Mesodermal cell (in vitro differentiated cells): ENCODE results near the gene GOLGA6A.

Experiments
- H3K27ac ChIP-seq: 2 replicates; pipeline ENCODE4 v1.7.0; 2013; ENCODE audit warnings: mild to moderate bottlenecking, low read depth, low read length, moderate library complexity; ENCODE audit not compliant: severe bottlenecking
- H3K36me3 ChIP-seq: 2 replicates; pipeline ENCODE4 v1.7.1; 2013; ENCODE audit warnings: mild to moderate bottlenecking, low read length, moderate library complexity; ENCODE audit not compliant: control insufficient read depth, insufficient read depth
- H3K4me1 ChIP-seq: one replicate; pipeline ENCODE4 v1.7.1; 2013; ENCODE audit warnings: mild to moderate bottlenecking, low read length; ENCODE audit not compliant: insufficient read depth, control insufficient read depth, poor library complexity, severe bottlenecking
- H3K4me3 ChIP-seq: 2 replicates; pipeline ENCODE4 v1.7.0; 2013; ENCODE audit warnings: low read length, control low read depth, mild to moderate bottlenecking; ENCODE audit not compliant: insufficient read depth, poor library complexity, severe bottlenecking; ENCODE audit errors: extremely low read depth
- H3K9me3 ChIP-seq: 2 replicates; pipeline ENCODE4 v1.7.1; 2013; ENCODE audit warnings: mild to moderate bottlenecking, low read length, moderate library complexity; ENCODE audit not compliant: control insufficient read depth
- WGBS, 2 experiments: methylation state at CpG; one replicate each; pipeline ENCODE4 v1.1.5; 2013; ENCODE audit warnings: missing lambda C conversion rate in 2 of 2; ENCODE audit not compliant: insufficient coverage in 2 of 2; 5-methylcytosine and 5-hydroxymethylcytosine counted together

Gene GOLGA6A

DNA sequence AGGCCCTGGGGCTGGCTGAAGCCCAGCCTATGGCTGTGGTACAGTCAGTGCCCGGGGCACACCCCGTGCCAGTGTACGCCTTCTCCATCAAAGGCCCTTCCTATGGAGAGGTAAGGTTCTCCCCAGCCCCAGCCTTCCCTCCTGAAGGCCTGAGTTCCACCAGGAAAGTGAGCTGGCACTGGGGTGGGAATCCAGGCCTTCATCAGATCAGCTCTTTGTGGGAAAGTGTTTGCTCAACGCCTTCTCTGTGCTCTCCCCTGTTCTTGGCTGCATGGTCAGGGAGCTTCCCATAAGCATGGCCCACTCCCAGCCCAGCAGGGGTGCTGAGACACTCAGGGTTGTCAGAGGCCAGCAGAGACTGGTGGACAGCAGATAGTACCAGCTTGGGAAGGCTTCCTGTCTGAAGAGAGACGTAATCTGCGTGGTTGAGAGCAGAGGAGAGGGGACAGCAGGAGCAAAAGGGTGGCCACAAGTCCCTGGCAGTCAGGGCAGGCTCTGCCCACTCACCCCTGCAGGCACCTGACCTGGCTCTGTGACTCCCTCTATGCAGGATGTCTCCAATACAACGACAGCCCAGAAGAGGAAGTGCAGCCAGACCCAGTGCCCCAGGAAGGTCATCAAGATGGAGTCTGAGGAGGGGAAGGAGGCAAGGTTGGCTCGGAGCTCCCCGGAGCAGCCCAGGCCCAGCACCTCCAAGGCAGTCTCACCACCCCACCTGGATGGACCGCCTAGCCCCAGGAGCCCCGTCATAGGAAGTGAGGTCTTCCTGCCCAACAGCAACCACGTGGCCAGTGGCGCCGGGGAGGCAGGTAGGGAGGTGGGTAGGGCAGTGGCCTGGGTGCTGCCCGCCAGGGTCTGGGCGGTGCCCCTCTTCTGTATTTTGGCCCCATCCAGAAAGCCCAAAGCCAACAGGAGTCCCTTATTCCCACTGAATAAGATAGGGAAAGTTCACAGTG lies 49.5 kb downstream of the GOLGA6A start:
- Histone ChIP-seq H3K9me3 (no peaks in the 10 kb centered on the region), H3K36me3 (peaks cover 37% of the 10 kb centered on the region), H3K4me3 (no peak overlapping the region), H3K4me1 (no peaks in the 10 kb centered on the region), H3K27ac (no peak overlapping the region)
- 93 to 98% methylated on average over 11 to 13 of the region's 16 CpGs for WGBS, 2 experiments

GRCh38 chr15:74032046-74032445 lies 50.3 kb downstream of the GOLGA6A start:
- H3K4me1 ChIP-seq, result no peaks in the 10 kb centered on the region
- WGBS, 2 experiments, result 98 to 100% methylated on average over 5 to 6 of the region's 6 CpGs
- H3K36me3 ChIP-seq, result peaks cover 43% of the 10 kb centered on the region

DNA sequence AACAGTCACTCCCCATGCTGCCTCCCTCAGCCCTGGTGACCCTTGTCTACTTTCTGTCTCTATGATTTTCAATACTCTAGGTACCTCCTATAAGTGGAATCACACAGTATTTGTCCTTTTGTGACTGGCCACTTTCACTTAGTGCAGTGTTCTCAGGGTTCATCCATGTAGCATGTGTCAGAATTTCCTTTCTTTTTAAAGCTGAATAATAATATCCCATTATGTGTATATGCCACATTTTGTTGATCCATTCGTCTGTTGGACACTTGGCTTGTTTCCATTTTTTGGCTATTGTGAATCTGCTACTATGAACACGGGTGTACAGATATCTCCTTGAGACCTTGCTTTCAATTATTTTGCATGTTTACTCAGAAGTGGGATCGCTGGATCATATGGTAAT lies 53.7 kb downstream of the GOLGA6A start:
- H3K4me3 ChIP-seq, result no peak overlapping the region
- H3K36me3 ChIP-seq, result peaks cover 55% of the 10 kb centered on the region
- no peaks in the 10 kb centered on the region for H3K9me3 ChIP-seq
- H3K27ac ChIP-seq, result no peak overlapping the region
- no peaks in the 10 kb centered on the region for H3K4me1 ChIP-seq
- WGBS, 2 experiments, result 100% methylated on average over 1 to 2 of the region's 3 CpGs

More at GRCh38 chr15:74032046-74032445, 50.3 kb downstream of the GOLGA6A start:
- Histone ChIP-seq H3K4me3 (no peak overlapping the region), H3K9me3 (no peaks in the 10 kb centered on the region), H3K27ac (no peak overlapping the region)

GRCh38 chr15:74027688-74028087 lies 54.7 kb downstream of the GOLGA6A start:
- H3K4me1 ChIP-seq, result no peaks in the 10 kb centered on the region
- peaks cover 55% of the 10 kb centered on the region for H3K36me3 ChIP-seq
- no peaks in the 10 kb centered on the region for H3K9me3 ChIP-seq
- 88 to 93% methylated on average over 2 to 3 of the region's 3 CpGs for whole genome bisulfite sequencing, 2 experiments
- H3K4me3 ChIP-seq, result no peak overlapping the region
- no peak overlapping the region for H3K27ac ChIP-seq

DNA sequence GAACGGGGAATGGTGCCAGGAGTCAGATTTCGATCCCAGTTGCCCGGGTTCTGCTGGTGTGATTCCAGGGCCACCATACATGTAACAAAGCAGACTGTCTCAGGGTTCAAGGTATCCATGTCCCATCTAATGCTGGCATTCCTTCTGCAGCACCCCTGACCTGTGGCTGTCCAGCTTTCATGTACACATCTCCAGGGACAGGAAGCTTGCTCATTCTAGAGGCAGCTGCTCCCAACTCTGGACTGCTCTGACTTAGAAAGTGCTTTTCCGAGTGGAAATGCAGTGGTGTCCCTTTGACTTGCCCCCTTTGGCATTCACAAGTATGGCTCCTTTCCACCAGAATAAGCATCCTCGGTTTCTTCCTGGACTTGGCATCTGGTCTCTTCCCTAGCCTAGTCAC lies 56.9 kb downstream of the GOLGA6A start:
- Histone ChIP-seq H3K27ac (no peak overlapping the region), H3K4me1 (no peaks in the 10 kb centered on the region), H3K9me3 (no peaks in the 10 kb centered on the region), H3K36me3 (peaks cover 51% of the 10 kb centered on the region), H3K4me3 (no peak overlapping the region)
- 88 to 94% methylated on average over 5 of the region's 5 CpGs for WGBS, 2 experiments

DNA sequence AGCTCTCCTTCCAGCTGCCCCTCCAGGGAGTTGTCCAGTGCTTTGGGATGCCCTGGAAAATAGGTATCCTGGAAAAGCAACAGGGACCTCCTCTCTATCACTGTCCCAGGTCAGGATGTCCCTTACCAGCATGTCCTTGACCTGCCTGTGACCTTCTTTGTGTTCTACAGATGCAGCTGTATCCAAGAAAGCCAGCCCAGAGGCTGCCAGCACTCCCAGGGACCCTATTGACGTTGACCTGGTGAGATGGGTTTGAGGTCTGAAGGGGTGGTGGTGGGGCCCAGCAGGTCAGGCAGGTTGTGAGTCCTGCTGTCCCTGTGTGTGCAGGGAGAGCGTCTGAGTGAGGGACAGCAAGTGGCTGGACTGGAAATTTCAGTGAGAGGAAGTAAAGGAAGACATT lies 57.7 kb downstream of the GOLGA6A start:
- Histone ChIP-seq H3K36me3 (peaks cover 48% of the 10 kb centered on the region), H3K4me1 (no peaks in the 10 kb centered on the region), H3K4me3 (no peak overlapping the region), H3K27ac (no peak overlapping the region), H3K9me3 (no peaks in the 10 kb centered on the region)
- 80 to 92% methylated on average over 2 of the region's 2 CpGs for WGBS, 2 experiments

DNA sequence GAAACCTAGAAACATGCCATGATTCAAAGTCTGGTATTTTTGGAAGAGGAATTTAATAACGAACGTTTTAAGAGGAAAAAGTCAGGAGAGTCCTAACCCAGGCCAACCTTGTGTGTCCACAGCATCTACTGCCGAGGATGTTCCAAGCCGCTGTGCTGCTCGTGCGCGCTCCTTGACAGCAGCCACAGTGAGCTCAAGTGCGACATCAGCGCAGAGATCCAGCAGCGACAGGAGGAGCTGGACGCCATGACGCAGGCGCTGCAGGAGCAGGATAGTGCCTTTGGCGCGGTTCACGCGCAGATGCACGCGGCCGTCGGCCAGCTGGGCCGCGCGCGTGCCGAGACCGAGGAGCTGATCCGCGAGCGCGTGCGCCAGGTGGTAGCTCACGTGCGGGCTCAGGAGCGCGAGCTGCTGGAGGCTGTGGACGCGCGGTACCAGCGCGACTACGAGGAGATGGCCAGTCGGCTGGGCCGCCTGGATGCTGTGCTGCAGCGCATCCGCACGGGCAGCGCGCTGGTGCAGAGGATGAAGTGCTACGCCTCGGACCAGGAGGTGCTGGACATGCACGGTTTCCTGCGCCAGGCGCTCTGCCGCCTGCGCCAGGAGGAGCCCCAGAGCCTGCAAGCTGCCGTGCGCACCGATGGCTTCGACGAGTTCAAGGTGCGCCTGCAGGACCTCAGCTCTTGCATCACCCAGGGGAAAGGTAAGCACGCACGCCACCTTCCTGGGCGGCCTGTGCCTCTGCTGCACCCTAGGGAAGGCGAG lies 59.5 kb downstream of the GOLGA6A start:
- WGBS, 2 experiments, result 97% methylated on average over 65 to 66 of the region's 66 CpGs
- peaks cover 52% of the 10 kb centered on the region for H3K36me3 ChIP-seq
- no peaks in the 10 kb centered on the region for H3K9me3 ChIP-seq
- H3K4me1 ChIP-seq, result no peaks in the 10 kb centered on the region
- no peak overlapping the region for H3K4me3 ChIP-seq
- H3K27ac ChIP-seq, result no peak overlapping the region
